ENCODE measurements around the gene VPS11.

The VPS11 gene

GRCh38 chr11:119044708-119045107, 22.9 kb upstream of the VPS11 start:
- H3K36me3 ChIP-seq (ENCODE audit: control insufficient read depth, low read length): peaks cover 47% of the 10 kb centered on the region
- H3K4me2 ChIP-seq (ENCODE audit: low read length): no peak overlapping the region
- no peaks in the 10 kb centered on the region for H3K9me2 ChIP-seq (replicated peaks; ENCODE audit: control insufficient read depth, low read length)
- no peaks in the 10 kb centered on the region for H3K79me2 ChIP-seq (ENCODE audit: control insufficient read depth, low read length)
- peaks cover 9% of the 10 kb centered on the region; the same call in 1 of the 2 replicates for H3F3A ChIP-seq (ENCODE audit: control insufficient read depth, insufficient read depth)
- H3K27me3 ChIP-seq (ENCODE audit: control insufficient read depth, low read length): no peaks in the 10 kb centered on the region
- 0 out of 2 replicates have a peak, but pooled peaks cover 4% of the 10 kb centered on the region for H4K20me1 ChIP-seq (ENCODE audit: control insufficient read depth, insufficient read depth, low read depth, low read length)
- TF ChIP-seq, protein P1, sequence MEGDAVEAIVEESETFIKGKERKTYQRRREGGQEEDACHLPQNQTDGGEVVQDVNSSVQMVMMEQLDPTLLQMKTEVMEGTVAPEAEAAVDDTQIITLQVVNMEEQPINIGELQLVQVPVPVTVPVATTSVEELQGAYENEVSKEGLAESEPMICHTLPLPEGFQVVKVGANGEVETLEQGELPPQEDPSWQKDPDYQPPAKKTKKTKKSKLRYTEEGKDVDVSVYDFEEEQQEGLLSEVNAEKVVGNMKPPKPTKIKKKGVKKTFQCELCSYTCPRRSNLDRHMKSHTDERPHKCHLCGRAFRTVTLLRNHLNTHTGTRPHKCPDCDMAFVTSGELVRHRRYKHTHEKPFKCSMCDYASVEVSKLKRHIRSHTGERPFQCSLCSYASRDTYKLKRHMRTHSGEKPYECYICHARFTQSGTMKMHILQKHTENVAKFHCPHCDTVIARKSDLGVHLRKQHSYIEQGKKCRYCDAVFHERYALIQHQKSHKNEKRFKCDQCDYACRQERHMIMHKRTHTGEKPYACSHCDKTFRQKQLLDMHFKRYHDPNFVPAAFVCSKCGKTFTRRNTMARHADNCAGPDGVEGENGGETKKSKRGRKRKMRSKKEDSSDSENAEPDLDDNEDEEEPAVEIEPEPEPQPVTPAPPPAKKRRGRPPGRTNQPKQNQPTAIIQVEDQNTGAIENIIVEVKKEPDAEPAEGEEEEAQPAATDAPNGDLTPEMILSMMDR (IDR thresholded peaks at IDR 0.05; ENCODE audit: low read depth, low read length, poor library complexity, severe bottlenecking): peak; percentile 50
- TF ChIP-seq EZH2phosphoT487 (IDR thresholded peaks at IDR 0.05; ENCODE audit: borderline replicate concordance, low read length): no peak
- no peaks in the 10 kb centered on the region for H3K9me3 ChIP-seq (ENCODE audit: control insufficient read depth, insufficient read depth, low read length)
- H3K4me1 ChIP-seq (ENCODE audit: control insufficient read depth, low read length): peaks cover 5% of the 10 kb centered on the region
- H3K27ac ChIP-seq (ENCODE audit: low read depth, low read length): no peak overlapping the region
- no peak overlapping the region for H3K4me3 ChIP-seq (ENCODE audit: low read length)

DNA sequence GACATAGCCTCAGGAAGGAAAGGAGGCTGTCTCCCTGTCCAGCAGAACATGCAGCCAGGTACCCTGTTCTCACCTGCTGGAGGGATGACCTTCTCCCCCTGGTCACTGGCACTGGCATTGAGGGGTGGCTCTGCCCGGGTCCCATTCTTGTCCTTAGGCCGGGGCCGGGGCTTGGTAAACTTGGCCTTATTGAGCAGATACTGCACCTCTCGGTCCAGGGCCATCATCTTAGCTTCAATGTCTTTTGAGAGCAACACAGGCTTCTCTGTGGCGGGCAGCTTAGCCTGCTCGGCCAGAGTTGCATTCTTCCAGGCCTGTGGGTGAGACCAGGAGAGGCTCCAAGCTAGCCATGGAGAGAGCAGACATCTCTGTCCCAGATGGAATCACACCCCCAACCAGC, 21.1 kb upstream of the VPS11 start:
- Histone ChIP-seq H3K4me2 (ENCODE audit: low read length) (no peak overlapping the region), H3K9me2 (replicated peaks; ENCODE audit: control insufficient read depth, low read length) (no peaks in the 10 kb centered on the region), H4K20me1 (ENCODE audit: control insufficient read depth, insufficient read depth, low read depth, low read length) (0 out of 2 replicates have a peak, but pooled peaks cover 4% of the 10 kb centered on the region), H3K79me2 (ENCODE audit: control insufficient read depth, low read length) (no peaks in the 10 kb centered on the region), H3K36me3 (ENCODE audit: control insufficient read depth, low read length) (peaks cover 61% of the 10 kb centered on the region), H3K4me1 (ENCODE audit: control insufficient read depth, low read length) (no peaks in the 10 kb centered on the region), H3F3A (ENCODE audit: control insufficient read depth, insufficient read depth) (peaks cover 9% of the 10 kb centered on the region; the same call in 1 of the 2 replicates), H3K27me3 (ENCODE audit: control insufficient read depth, low read length) (no peaks in the 10 kb centered on the region), H3K27ac (ENCODE audit: low read depth, low read length) (no peak overlapping the region), H3K4me3 (ENCODE audit: low read length) (no peak overlapping the region), H3K9me3 (ENCODE audit: control insufficient read depth, insufficient read depth, low read length) (no peaks in the 10 kb centered on the region)
- TF ChIP-seq, protein P1 (IDR thresholded peaks at IDR 0.05; ENCODE audit: low read depth, low read length, poor library complexity, severe bottlenecking): no peak
- no peak for TF ChIP-seq EZH2phosphoT487 (IDR thresholded peaks at IDR 0.05; ENCODE audit: borderline replicate concordance, low read length)

- no peaks in the 10 kb centered on the region for H3K9me3 ChIP-seq (ENCODE audit: control insufficient read depth, insufficient read depth, low read length)
- H3K79me2 ChIP-seq (ENCODE audit: control insufficient read depth, low read length): no peaks in the 10 kb centered on the region
- no peak for TF ChIP-seq EZH2phosphoT487 (IDR thresholded peaks at IDR 0.05; ENCODE audit: borderline replicate concordance, low read length)
- TF ChIP-seq, protein P1 (IDR thresholded peaks at IDR 0.05; ENCODE audit: low read depth, low read length, poor library complexity, severe bottlenecking): no peak
- no peaks in the 10 kb centered on the region for H3K9me2 ChIP-seq (replicated peaks; ENCODE audit: control insufficient read depth, low read length)
- no peaks in the 10 kb centered on the region for H3K27me3 ChIP-seq (ENCODE audit: control insufficient read depth, low read length)
- 0 out of 2 replicates have a peak, but pooled peaks cover 4% of the 10 kb centered on the region for H4K20me1 ChIP-seq (ENCODE audit: control insufficient read depth, insufficient read depth, low read depth, low read length)
- H3K4me2 ChIP-seq (ENCODE audit: low read length): no peak overlapping the region
- H3K27ac ChIP-seq (ENCODE audit: low read depth, low read length): no peak overlapping the region
- H3K4me3 ChIP-seq (ENCODE audit: low read length): no peak overlapping the region
- peaks cover 68% of the 10 kb centered on the region for H3K36me3 ChIP-seq (ENCODE audit: control insufficient read depth, low read length)
- no peaks in the 10 kb centered on the region for H3K4me1 ChIP-seq (ENCODE audit: control insufficient read depth, low read length)
- peaks cover 6% of the 10 kb centered on the region; the same call in 1 of the 2 replicates for H3F3A ChIP-seq (ENCODE audit: control insufficient read depth, insufficient read depth)
Measured at GRCh38 chr11:119047205-119047604, 20.4 kb upstream of the VPS11 start.

All from DOHH2 (cell line).